ENCODE measurements around the gene KANK4.
A peak's percentile ranks its signal among the peaks of the same experiment; 100 is the strongest.

KANK4 gene

DNA sequence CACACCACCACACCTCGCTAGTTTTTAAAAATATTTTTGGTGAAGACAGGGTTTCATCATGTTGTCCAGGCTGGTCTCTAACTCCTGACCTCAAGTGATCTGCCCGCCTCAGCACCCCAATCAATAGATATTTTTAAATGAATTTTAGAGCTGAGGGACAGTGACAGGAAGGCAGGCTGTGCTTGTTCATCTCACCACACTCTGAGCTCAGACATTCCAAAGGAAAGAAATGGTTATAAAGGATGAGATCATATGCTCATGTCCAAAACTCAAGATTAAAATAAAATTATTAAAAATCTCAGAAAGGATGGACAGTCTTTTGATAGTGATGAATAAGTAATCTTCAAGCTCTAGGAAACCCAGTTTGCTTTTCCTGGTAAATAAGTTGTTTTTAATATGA is 83.7 kb downstream of the KANK4 start:
- TF ChIP-seq, protein P1, sequence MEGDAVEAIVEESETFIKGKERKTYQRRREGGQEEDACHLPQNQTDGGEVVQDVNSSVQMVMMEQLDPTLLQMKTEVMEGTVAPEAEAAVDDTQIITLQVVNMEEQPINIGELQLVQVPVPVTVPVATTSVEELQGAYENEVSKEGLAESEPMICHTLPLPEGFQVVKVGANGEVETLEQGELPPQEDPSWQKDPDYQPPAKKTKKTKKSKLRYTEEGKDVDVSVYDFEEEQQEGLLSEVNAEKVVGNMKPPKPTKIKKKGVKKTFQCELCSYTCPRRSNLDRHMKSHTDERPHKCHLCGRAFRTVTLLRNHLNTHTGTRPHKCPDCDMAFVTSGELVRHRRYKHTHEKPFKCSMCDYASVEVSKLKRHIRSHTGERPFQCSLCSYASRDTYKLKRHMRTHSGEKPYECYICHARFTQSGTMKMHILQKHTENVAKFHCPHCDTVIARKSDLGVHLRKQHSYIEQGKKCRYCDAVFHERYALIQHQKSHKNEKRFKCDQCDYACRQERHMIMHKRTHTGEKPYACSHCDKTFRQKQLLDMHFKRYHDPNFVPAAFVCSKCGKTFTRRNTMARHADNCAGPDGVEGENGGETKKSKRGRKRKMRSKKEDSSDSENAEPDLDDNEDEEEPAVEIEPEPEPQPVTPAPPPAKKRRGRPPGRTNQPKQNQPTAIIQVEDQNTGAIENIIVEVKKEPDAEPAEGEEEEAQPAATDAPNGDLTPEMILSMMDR (IDR thresholded peaks at IDR 0.05; ENCODE audit: low read depth, low read length), result no peak
- in situ Hi-C loops (cut with HindIII; ENCODE audit: low sequenced_read_pairs), result no loop called here
- DNase-seq (ENCODE audit: low read depth, low spot score), result no peak
- H3K4me3 ChIP-seq (ENCODE audit: low read depth, low read length), result no peak overlapping the region

DNA sequence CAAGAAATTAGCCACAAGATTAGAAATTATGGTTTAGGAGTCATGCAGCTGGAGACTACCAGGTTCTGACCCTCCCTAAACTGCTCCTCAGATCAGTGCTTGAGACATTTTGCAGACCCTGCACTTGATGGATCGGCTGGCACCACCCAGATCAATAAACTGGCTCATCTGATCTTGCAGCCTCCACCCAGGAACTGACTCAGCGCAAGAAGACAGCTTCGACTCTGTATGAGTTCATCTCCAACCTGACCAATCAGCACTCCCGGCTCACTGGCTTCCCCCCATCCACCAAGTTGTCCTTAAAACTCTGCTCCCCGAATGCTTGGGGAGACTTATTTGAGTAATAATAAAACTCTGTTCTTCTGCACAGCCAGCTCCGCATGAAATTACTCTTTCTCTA is 84.5 kb downstream of the KANK4 start:
- in situ Hi-C loops (cut with HindIII; ENCODE audit: low sequenced_read_pairs), result no loop called here
- TF ChIP-seq, protein P1 (IDR thresholded peaks at IDR 0.05; ENCODE audit: low read depth, low read length), result no peak
- no peak overlapping the region for H3K4me3 ChIP-seq (ENCODE audit: low read depth, low read length)
- DNase-seq (ENCODE audit: low read depth, low spot score), result no peak

DNA sequence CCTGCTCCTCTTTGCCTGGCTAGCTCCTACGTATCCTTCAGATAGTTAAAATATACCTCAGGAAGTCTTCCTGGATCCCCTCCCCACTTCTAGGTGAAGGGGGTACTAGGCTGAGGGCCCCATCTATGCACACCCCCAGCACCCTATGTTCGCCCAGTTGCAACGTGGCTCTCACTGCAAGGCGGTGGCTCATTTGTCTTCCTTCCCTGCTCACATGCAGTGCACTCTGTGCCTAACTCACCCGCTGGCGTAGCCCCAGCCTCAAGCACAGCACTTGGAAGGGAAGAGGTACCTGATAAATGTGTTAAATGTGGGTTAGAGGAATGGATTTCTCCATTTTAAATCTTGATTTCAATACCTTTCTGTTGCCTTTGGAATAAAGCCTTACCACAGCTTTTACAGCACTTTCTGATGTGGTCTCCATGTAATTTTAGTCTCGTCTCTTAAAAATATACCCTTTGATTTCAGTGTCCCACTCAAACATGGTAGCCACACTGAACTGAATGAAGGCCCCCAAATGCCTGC is 85.2 kb downstream of the KANK4 start:
- H3K4me3 ChIP-seq (ENCODE audit: low read depth, low read length), result no peak overlapping the region
- in situ Hi-C loops (cut with HindIII; ENCODE audit: low sequenced_read_pairs), result no loop called here
- DNase-seq (ENCODE audit: low read depth, low spot score), result no peak
- TF ChIP-seq, protein P1 (IDR thresholded peaks at IDR 0.05; ENCODE audit: low read depth, low read length), result no peak

DNA sequence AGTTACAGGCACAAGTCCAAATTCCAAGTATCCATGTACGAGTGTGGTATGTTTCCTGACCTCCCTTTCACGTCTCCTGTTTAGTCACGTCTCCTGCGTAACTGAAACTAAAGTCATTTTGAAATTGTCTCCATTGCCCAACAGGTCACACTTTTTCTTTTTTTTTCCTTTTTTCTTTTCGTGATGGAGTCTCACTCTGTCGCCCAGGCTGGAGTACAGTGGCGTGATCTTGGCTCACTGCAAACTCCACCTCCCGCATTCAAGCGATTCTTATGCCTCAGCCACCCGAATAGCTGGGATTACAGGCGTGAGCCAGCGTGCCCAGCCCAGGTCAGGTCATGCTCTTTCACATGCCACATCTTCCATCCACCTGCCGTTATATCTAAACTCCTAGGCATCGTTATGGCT is 86.4 kb downstream of the KANK4 start:
- in situ Hi-C loops (cut with HindIII; ENCODE audit: low sequenced_read_pairs), result no loop called here
- DNase-seq (ENCODE audit: low read depth, low spot score), result no peak
- no peak overlapping the region for H3K4me3 ChIP-seq (ENCODE audit: low read depth, low read length)
- TF ChIP-seq, protein P1 (IDR thresholded peaks at IDR 0.05; ENCODE audit: low read depth, low read length), result no peak

DNA sequence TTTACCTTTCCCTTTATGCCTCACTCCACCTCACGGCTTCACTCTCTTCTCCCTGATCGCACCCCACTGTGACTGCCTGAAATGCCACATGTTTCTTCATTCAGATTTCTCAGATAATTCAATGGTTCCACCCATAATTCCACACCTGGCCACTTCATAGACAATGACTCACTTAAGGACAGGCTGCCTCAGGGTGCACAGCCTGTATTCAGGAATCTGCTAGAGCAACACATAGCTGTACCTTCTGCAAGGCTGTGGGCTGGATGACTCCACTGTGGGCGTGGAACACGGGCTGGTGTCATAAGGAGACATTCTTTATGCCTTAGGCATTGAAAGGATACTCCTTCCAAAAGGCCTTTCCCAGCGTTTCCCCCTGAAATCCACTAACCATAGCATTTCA is 88.5 kb downstream of the KANK4 start:
- TF ChIP-seq, protein P1 (IDR thresholded peaks at IDR 0.05; ENCODE audit: low read depth, low read length), result no peak
- in situ Hi-C loops (cut with HindIII; ENCODE audit: low sequenced_read_pairs), result no loop called here
- peak; percentile 75 for DNase-seq (ENCODE audit: low read depth, low spot score)

DNA sequence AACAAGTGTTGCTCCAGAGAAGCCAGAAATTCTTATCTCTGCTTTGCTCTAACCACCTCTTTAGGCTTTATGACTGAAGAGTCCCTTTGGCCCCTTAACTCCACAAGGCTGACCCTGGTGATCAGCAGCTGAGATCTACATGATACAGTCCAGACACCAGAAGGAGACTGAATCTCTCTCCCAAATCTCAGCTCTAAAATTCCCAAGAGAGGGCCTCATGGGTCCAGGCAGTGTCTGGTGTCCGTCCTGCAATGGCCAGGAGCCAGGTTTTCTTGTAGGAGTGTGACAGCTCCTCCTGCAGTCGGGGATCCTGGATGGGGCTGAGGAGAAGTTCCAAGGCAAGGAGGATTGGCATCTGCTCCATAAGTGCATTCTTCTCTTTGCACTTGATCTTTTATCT is 89.3 kb downstream of the KANK4 start:
- no peak for DNase-seq (ENCODE audit: low read depth, low spot score)
- TF ChIP-seq, protein P1 (IDR thresholded peaks at IDR 0.05; ENCODE audit: low read depth, low read length), result no peak
- no peak overlapping the region for H3K4me3 ChIP-seq (ENCODE audit: low read depth, low read length)
- in situ Hi-C loops (cut with HindIII; ENCODE audit: low sequenced_read_pairs), result no loop called here

More for the DNA sequence above, 88.5 kb downstream of the KANK4 start:
- no peak overlapping the region for H3K4me3 ChIP-seq (ENCODE audit: low read depth, low read length)

DNA sequence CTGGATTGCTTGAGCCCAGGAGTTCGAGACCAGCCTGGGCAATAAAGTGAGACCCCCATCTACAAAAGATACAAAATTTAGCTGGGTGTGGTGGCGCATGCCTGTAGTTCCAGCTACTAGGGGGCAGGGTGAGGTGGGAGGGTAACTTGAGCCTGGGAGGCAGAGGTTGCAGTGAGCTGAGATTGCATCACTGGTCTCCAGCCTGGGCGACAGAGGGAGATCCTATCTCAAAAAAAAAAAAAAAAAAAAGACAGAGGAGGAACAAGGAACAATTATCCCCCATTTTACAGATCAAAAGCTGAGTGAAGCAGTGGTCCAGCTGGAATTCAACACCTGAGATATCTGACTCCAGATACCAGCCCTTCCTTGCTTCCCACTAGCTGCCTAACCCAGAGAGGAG is 89.8 kb downstream of the KANK4 start:
- no peak for DNase-seq (ENCODE audit: low read depth, low spot score)
- no peak overlapping the region for H3K4me3 ChIP-seq (ENCODE audit: low read depth, low read length)
- in situ Hi-C loops (cut with HindIII; ENCODE audit: low sequenced_read_pairs), result no loop called here
- TF ChIP-seq, protein P1 (IDR thresholded peaks at IDR 0.05; ENCODE audit: low read depth, low read length), result no peak
